ENCODE data around the gene C11orf65.

The C11orf65 gene

GRCh38 chr11:108467091-108467823 lies at the start of gene C11orf65:
C11orf65 (minus strand) TSS chr11:108467529; CDS start chr11:108461559, 5,970 bp downstream.
- DNase-seq = peak; percentile 89

DNA sequence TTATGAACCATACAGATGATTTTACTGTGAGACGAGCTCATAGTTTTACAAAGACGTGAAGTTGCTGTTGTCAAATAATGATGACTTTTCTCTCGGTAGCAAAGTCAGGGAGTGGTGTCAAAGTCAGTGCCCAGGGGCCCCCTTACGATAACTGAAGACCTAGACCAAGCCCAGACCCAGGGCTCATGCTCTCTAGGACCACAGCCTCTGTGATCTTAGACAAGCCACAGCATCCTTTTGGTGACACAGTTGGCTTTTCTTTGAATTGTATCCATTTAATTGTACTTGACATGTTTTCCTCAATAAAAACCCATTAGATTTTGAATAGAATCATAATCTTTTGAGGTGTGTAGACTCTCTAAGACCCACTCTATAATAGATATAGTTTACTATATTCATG lies 48.8 kb upstream of the C11orf65 start:
- no peak for DNase-seq

GRCh38 chr11:108512708-108513107 lies 45.4 kb upstream of the C11orf65 start:
- DNase-seq = no peak

DNA sequence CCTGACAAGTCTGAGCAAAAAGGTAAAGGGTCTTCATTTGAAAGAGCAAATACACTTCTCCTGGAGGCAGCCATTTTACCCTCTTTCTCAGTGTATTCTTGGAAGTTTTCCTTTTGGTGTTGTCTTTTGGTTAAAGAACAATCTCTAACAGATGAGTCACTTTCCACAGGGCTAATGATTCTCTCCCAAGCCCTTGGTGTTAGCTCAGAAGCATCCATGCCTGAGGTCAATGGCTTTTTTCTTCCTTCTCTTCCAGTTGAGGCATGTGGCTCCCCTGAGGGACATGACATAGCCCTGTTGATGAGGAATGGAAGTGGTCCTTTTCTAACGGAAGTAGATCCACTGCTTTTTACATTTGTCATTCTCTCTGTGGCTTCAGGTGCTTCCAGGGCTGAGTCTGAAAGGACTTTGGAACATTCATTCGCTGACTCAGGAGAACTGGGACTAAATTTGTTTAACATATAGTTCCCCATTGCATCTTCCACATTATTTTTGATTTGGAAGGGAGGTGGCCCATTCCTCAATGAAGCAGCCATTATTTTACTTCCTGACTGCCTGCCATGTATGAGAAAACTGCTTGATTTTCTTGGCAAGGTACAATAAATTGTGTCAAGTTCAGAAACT lies 44.6 kb upstream of the C11orf65 start:
- DNase-seq = no peak

- no peak for DNase-seq
These were observed 41.6 kb upstream of the C11orf65 start for GRCh38 chr11:108508653-108509593.

GRCh38 chr11:108501396-108501795 lies 34.1 kb upstream of the C11orf65 start:
- DNase-seq = no peak

GRCh38 chr11:108500721-108501120 lies 33.4 kb upstream of the C11orf65 start:
- no peak for DNase-seq

GRCh38 chr11:108500169-108500568 lies 32.8 kb upstream of the C11orf65 start:
- DNase-seq = no peak

DNA sequence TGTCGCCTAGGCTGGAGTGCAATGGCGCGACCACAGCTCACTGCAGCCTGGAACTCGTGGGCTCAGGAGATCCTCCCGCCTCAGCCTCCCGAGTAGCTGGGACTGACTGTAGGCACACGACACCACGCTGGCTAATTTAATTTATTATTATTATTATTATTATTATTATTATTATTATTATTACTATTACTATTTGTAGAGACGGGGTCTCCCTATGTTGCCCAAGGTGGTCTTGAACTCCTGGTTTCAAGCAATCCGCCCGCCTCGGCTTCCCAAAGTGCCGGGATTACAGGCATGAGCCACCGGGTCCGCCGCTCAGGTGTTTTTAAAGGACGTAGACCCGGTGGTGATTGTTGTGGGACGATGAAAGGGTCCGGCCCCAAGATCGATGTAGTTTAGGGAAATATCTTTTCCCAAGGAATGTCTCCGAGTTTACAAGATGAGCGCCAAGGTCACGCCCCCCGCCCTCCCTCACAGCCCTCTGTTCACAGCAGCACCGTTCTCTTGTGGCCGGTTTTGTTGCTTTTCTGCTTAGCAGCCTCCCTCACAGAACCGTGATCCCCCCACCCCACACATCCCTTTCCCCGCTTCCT lies 31.6 kb upstream of the C11orf65 start:
- no peak for DNase-seq

DNA sequence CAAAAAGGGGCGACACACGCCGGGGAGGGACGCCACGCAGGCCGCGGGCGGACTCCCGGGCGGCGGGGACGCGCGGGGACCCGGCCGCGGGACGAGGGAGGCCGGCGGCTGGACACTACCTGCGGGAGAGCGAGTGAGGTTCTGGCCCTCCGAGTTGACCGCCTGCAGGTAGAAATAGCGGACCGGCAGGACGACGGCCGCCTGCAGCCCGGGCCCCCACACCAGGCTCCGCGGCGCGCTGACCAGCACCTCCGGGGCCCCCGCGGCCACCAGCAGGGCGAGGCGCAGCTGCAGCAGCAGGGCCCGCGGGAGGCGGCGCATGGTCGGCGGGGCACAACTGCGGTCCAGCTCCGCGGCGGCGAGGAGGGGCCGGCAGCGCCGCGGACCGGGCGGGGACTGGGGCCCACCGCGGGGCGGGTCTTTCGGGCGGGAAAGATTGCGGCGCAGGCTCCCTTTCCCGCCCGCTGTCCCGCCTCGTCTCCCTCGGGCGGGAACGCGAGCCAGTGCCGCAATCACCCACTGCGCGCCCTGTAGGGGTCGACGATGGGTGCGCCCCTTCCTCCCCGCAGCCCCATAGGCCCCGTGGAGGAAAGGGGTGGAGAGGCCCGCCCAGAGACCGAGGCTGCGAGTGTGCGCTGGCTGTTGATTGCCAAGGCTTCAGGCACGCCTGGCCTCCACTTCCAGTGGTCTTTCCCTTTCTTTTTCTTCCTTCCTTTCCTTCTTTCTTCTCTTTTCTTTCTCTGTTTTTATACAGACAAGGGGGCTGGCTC lies 30.9 kb upstream of the C11orf65 start, which contains the start of gene POGLUT3:
TSS of gene POGLUT3 (minus strand) at position 339 of the 770 bp plus-strand sequence. CDS start at position 321, 18 bp downstream.
- peak; percentile 20 for DNase-seq

DNA sequence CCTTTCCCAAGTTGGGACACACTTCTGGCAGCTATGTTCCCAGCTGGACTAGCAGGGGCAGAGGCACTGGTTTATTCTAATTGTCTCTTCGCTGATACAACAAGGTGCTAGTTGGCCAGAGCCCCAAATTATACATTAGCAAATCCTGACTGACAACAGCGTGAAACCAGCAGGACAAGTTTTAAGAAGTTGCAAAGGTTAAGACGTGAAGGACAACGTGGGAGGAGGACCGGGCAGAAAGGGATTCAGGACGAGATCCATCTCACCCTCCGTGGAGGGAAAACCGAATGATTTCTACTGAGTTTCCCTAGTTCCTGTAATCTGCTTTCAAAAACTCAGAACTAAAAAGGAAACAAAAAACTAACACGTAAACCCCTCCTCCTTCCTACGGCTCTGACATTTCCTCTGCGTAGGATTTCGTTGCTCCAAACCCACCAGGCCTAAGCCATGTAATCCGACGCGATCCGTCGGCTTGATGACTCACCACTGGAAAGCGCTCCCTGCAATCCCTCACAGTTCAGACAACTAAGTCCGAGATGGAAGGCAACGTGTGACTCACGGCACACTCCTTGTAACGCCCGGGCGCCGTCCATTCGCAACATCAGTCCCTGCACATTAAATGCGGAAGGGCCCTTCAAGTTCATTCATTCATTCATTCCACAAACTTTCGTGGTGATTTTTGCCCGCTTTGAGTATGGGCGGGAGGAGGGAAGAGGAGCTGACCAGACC lies 30.2 kb upstream of the C11orf65 start:
- DNase-seq = peak; percentile 33

DNA sequence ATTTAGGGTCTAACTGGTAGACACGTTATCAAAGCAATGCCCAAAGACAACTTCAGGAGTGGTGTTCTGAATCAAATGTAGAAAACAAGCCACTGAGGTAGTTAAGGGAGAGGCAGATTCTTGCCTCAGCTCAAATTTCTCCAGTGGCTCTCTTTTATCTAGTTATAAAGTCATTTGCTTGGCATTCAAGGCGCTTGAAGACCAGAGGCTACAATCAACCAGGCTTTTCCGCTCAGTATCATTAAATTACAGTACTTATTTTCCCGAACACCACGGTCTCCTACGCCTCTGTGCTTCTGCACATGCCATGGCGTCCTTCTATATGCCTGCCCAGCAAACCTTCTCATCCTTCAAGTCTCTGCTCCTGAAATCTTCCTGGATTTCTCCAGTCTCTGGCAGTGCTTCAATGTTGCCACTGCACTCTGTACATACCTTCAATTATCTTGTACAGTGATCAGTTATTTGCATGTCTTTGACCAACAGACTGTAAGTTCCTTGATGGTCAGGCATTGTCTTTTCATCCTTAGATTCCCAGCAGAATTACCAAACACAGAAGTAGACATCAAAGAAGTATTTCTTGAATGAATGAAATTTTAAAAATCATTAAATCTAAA lies 29.4 kb upstream of the C11orf65 start:
- DNase-seq = no peak

DNA sequence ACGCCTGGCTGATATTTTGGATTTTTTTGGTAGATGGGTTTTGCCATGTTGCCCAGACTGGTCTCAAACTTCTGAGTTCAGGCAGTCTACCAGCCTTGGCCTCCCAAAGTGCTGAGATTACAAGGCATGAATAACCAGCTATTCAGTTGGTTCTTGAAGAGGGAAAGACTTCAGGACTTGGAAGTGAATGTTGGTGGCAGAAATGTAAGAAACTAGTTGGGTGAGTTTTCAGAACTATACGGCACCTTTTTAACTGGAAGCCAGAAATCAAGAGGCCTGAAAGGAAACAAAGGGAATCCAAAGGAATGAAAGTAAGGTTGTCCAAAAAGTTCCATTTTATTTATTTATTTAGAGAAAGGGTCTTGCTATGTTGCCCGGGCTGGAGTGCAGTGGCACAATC lies 28.0 kb upstream of the C11orf65 start:
- DNase-seq = no peak

- no peak for DNase-seq
These were observed 26.9 kb upstream of the C11orf65 start for GRCh38 chr11:108494182-108494581.

DNA sequence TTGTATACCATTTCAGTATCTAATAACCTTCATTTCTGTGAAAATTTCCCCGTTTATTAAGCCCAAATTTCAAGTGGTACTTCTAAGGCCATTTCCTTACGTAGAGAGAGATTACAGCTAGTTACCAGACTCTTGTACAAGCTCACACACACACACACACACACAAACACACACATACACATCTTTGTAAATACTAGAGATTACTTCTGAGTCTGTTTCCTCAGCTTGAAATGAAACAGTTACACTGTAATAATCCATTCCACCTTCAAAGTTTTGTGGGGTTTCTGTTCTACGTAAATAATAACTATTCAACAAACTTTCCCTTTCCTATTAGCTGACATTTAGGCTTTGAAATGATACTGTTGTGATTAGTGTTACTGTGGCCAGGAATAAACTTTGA lies 24.6 kb upstream of the C11orf65 start:
- DNase-seq = no peak

DNA sequence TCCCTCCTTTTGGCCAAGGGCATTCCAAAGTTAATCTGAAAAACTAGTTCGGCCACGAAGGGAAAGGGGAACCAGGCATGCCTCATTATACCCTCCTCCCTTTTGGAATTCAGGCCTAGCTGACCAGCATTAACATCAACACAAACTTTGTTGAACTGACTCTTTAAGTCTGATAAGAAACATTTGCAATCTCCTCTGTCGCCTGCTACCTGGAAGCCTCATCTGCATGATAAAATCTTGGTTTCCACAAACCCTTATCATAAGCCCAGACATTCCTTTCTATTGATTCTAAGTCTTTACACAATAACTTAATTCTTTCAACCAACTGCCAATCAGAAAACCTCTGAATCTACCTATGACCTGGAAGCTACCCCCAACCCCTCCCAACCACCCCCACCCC lies 19.5 kb upstream of the C11orf65 start:
- no peak for DNase-seq

- DNase-seq = no peak
These were observed 19.0 kb upstream of the C11orf65 start for GRCh38 chr11:108486331-108486730.

DNA sequence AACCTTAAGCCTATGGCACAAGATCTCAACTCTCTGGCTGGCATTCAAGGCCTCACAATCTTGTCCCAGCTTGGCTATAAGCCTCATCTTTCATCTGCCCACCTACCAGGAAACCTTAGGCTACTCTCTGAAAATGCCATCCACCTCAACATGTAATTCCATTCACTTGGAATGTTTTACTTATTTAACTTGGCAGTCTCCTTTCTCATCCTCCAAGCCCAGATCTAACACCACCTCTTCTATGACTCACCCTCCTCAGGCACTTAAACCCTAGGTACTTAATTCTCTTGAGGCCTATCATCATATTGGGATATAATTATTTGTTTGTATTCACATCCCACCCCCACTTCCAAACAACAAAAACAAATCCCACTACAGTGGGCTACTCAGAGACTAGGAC lies 15.8 kb upstream of the C11orf65 start:
- DNase-seq = no peak

- DNase-seq = no peak
These were observed 7.5 kb upstream of the C11orf65 start for GRCh38 chr11:108474664-108475463.

DNA sequence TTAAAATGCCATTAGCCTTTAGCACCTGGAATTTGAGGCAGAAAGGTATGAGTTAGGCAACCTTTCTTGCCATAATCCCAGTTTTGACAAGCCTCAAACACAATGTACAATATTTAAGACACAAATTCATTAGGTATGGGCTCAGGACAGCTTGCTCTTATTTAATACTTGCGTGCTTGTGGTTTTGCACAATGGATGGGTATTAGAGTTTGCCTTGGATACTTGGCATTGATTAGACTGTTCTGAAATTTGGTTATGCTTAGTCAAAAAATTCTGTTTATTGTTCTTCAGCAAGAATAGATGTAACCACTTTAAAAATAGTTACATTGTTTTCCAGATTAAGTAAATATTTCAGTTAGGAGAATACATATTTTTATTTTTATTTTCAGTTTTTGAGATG lies 5.4 kb upstream of the C11orf65 start:
- no peak for DNase-seq

Measured in DMS 273 treated with DMSO at 0.1 percent for 48 hours (cell line).